MM.1S (cell line): ENCODE data around the gene BTNL3.
"Not testable (repeated sequence)": the region's sequence is repeated elsewhere in the genome, so short reads cannot be mapped to it uniquely, and the experiment has no call there.

ENCODE experiments used
- DNase-seq: peaks from one replicate; pipeline ENCODE4 v3.0.0-alpha.2; 2015
- H2AFZ ChIP-seq: fragments of 300-600 bp; sonication (generic); 2 replicates; pipeline ENCODE4 v1.6.0; 2016; ENCODE audit warnings: antibody characterized with exemption, low read length
- H3F3A ChIP-seq: fragments of 300-600 bp; sonication (generic); 2 replicates; pipeline ENCODE4 v1.6.1; 2016; ENCODE audit warnings: mild to moderate bottlenecking, antibody characterized with exemption, low read length, moderate library complexity, mixed read lengths; ENCODE audit not compliant: insufficient read depth
- H3K27ac ChIP-seq: fragments of 300-600 bp; sonication (generic); 2 replicates; pipeline ENCODE4 v1.5.1; 2016; ENCODE audit warnings: mild to moderate bottlenecking, low read length
- H3K27me3 ChIP-seq: fragments of 300-600 bp; sonication (generic); replicated peaks from 2 replicates; pipeline ENCODE4 v1.6.0; 2016; ENCODE audit warnings: low read length; ENCODE audit not compliant: insufficient read depth
- H3K36me3 ChIP-seq: fragments of 300-600 bp; sonication (generic); replicated peaks from 2 replicates; pipeline ENCODE4 v1.6.1; 2016; ENCODE audit warnings: mild to moderate bottlenecking, low read length, mixed read lengths; ENCODE audit not compliant: insufficient read depth
- H3K4me1 ChIP-seq: fragments of 300-600 bp; sonication (generic); 2 replicates; pipeline ENCODE4 v1.6.1; 2016; ENCODE audit warnings: low read length, mixed read lengths
- H3K4me2 ChIP-seq: fragments of 300-600 bp; sonication (generic); 2 replicates; pipeline ENCODE4 v1.6.0; 2016; ENCODE audit warnings: low read depth, low read length
- H3K4me3 ChIP-seq: fragments of 300-600 bp; sonication (generic); 2 replicates; pipeline ENCODE4 v1.5.1; 2016; ENCODE audit warnings: low read length, mixed read lengths
- H3K79me2 ChIP-seq: fragments of 300-600 bp; sonication (generic); 2 replicates; pipeline ENCODE4 v1.6.1; 2016; ENCODE audit warnings: mixed run types, low read length, mixed read lengths
- H3K9ac ChIP-seq: fragments of 300-600 bp; sonication (generic); 2 replicates; pipeline ENCODE4 v1.6.1; 2016; ENCODE audit warnings: low read length, mixed read lengths
- H3K9me2 ChIP-seq: fragments of 300-600 bp; sonication (generic); replicated peaks from 2 replicates; pipeline ENCODE4 v1.6.1; 2016; ENCODE audit warnings: mild to moderate bottlenecking, low read length, mixed read lengths; ENCODE audit not compliant: insufficient read depth
- H3K9me3 ChIP-seq: fragments of 300-600 bp; sonication (generic); replicated peaks from 2 replicates; pipeline ENCODE4 v1.6.1; 2016; ENCODE audit warnings: mild to moderate bottlenecking, low read length, mixed read lengths; ENCODE audit not compliant: insufficient read depth
- H4K20me1 ChIP-seq: fragments of 300-600 bp; sonication (generic); 2 replicates; pipeline ENCODE4 v1.6.1; 2016; ENCODE audit warnings: mild to moderate bottlenecking, low read length, moderate library complexity, mixed read lengths; ENCODE audit not compliant: insufficient read depth
- CTCF ChIP-seq: fragments of 300-600 bp; sonication (generic); IDR thresholded peaks from 2 replicates; pipeline ENCODE4 v1.5.1; 2016; ENCODE audit warnings: antibody characterized with exemption, low read length, mixed read lengths
- EZH2 ChIP-seq: fragments of 300-600 bp; sonication (generic); optimal IDR thresholded peaks from 2 replicates; pipeline ENCODE3; 2017; ENCODE audit warnings: low read depth, mild to moderate bottlenecking, antibody characterized with exemption, low read length, mixed read lengths
- EZH2phosphoT487 ChIP-seq: fragments of 300-600 bp; sonication (generic); IDR thresholded peaks from 2 replicates; pipeline ENCODE4 v1.6.1; 2018; ENCODE audit warnings: antibody characterized with exemption, low read length

BTNL3 gene

GRCh38 chr5:181008136-181008535 is 19.5 kb downstream of the BTNL3 start:
- H3K9me3 ChIP-seq = no peaks in the 10 kb centered on the region

GRCh38 chr5:181010018-181010417 is 21.4 kb downstream of the BTNL3 start:
- not testable (repeated sequence) for H3K27ac ChIP-seq, H3K79me2 ChIP-seq, DNase-seq, H2AFZ ChIP-seq, H3K4me2 ChIP-seq, H3K9me2 ChIP-seq, H3F3A ChIP-seq, H3K27me3 ChIP-seq, H3K4me3 ChIP-seq, H3K36me3 ChIP-seq, H4K20me1 ChIP-seq, H3K9me3 ChIP-seq, H3K9ac ChIP-seq, H3K4me1 ChIP-seq

More at GRCh38 chr5:181008136-181008535, 19.5 kb downstream of the BTNL3 start:
- H3K27me3 ChIP-seq = no peaks in the 10 kb centered on the region
- H3K27ac ChIP-seq = no peak overlapping the region
- no peaks in the 10 kb centered on the region for H3K9me2 ChIP-seq
- H4K20me1 ChIP-seq = no peaks in the 10 kb centered on the region
- no peak overlapping the region for H2AFZ ChIP-seq
- H3K4me2 ChIP-seq = no peak overlapping the region
- no peak for TF ChIP-seq EZH2phosphoT487
- no peak for TF ChIP-seq EZH2
- TF ChIP-seq CTCF = no peak
- no peak overlapping the region for H3K4me3 ChIP-seq
- no peaks in the 10 kb centered on the region for H3K36me3 ChIP-seq
- H3F3A ChIP-seq = no peaks in the 10 kb centered on the region
- no peaks in the 10 kb centered on the region for H3K79me2 ChIP-seq
- DNase-seq = no peak
- H3K4me1 ChIP-seq = no peaks in the 10 kb centered on the region
- no peak overlapping the region for H3K9ac ChIP-seq

- H3K27ac ChIP-seq, H3K79me2 ChIP-seq, H4K20me1 ChIP-seq, H3K9me3 ChIP-seq, H3K4me3 ChIP-seq, H3K9me2 ChIP-seq, H3K9ac ChIP-seq, H3K4me2 ChIP-seq, H2AFZ ChIP-seq, H3K36me3 ChIP-seq, DNase-seq, H3F3A ChIP-seq, H3K4me1 ChIP-seq, H3K27me3 ChIP-seq: not testable (repeated sequence)
These were observed 26.0 kb downstream of the BTNL3 start for GRCh38 chr5:181014654-181015053.

DNA sequence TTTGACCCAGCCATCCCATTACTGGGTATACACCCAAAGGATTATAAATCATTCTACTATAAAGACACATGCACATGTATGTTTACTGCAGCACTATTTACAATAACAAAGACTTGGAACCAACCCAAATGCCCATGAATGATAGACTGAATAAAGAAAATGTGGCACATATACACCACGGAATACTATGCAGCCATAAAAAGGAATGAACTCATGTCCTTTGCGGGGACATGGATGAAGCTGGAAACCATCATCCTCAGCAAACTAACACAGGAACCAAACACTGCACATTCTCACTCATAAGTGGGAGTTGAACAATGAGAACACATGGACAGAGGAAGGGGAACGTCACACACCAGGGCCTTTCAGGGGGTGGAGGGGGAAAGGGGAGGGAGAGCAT is 28.8 kb downstream of the BTNL3 start:
- not testable (repeated sequence) for H3K36me3 ChIP-seq, H3K27me3 ChIP-seq, H3K4me2 ChIP-seq, H3F3A ChIP-seq, H3K9me3 ChIP-seq, H3K4me3 ChIP-seq, H2AFZ ChIP-seq, H4K20me1 ChIP-seq, H3K4me1 ChIP-seq, DNase-seq, H3K27ac ChIP-seq, H3K79me2 ChIP-seq, H3K9ac ChIP-seq, H3K9me2 ChIP-seq

DNA sequence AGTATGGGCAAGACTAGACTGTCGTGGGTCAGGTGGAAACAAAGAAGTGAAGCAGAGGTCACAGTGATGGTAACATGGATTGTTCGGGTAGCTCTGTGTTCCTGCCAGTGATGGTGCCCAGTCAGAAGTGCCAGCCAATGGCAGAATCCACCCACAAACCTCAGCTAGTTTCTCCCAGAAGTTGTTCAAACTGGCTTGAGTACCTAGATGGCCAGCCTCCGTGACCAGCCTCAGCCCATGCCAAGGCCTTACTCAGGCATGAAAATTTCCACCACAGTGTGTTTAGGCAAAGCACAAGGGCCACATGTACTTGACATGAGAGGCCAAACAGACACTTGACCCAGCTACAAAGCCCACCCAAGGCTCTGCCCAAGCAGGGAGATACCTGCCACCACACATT is 32.0 kb downstream of the BTNL3 start:
- Histone ChIP-seq H3F3A (no peaks in the 10 kb centered on the region), H3K4me3 (no peak overlapping the region), H3K9ac (no peak overlapping the region), H3K4me2 (no peak overlapping the region), H3K9me3 (no peaks in the 10 kb centered on the region), H3K27me3 (no peaks in the 10 kb centered on the region; the same call in 1 of the 2 replicates), H3K9me2 (no peaks in the 10 kb centered on the region), H3K4me1 (no peaks in the 10 kb centered on the region), H3K79me2 (no peaks in the 10 kb centered on the region), H3K27ac (no peak overlapping the region), H2AFZ (no peak overlapping the region), H3K36me3 (no peaks in the 10 kb centered on the region), H4K20me1 (no peaks in the 10 kb centered on the region)
- DNase-seq = no peak
- TF ChIP-seq EZH2 (no peak), CTCF (no peak), EZH2phosphoT487 (no peak)
